HG03196 (cell line): ENCODE results near the gene PTCD3.

Experiments used
- ATAC-seq: cut with Tn5 transposase; IDR thresholded peaks from one replicate; pipeline ENCODE4 v1.9.1; 2021; ENCODE audit not compliant: unreplicated experiment

The PTCD3 gene

GRCh38 chr2:86143307-86143706 lies 37.3 kb downstream of the PTCD3 start:
- no peak for ATAC-seq

GRCh38 chr2:86143926-86144685 lies 38.1 kb downstream of the PTCD3 start:
- no peak for ATAC-seq

GRCh38 chr2:86147793-86148192 lies 41.8 kb downstream of the PTCD3 start:
- no peak for ATAC-seq

- no peak for ATAC-seq
Measured at GRCh38 chr2:86150502-86150901, 44.5 kb downstream of the PTCD3 start.

- no peak for ATAC-seq
Measured at GRCh38 chr2:86157009-86157556, 51.0 kb downstream of the PTCD3 start.

GRCh38 chr2:86158286-86158685 lies 52.3 kb downstream of the PTCD3 start:
- ATAC-seq = no peak

GRCh38 chr2:86160156-86160952 lies 54.3 kb downstream of the PTCD3 start:
- no peak for ATAC-seq

GRCh38 chr2:86170449-86170848 lies 64.4 kb downstream of the PTCD3 start:
- ATAC-seq = no peak

- no peak for ATAC-seq
Measured at GRCh38 chr2:86171295-86171694, 65.3 kb downstream of the PTCD3 start.

- ATAC-seq = no peak
Measured at GRCh38 chr2:86172610-86173009, 66.6 kb downstream of the PTCD3 start.

GRCh38 chr2:86174445-86174844 lies 68.4 kb downstream of the PTCD3 start:
- no peak for ATAC-seq

- ATAC-seq = no peak
Measured at GRCh38 chr2:86175828-86176227, 69.8 kb downstream of the PTCD3 start.

GRCh38 chr2:86176597-86176996 lies 70.6 kb downstream of the PTCD3 start:
- ATAC-seq = no peak

- ATAC-seq = no peak
Measured at GRCh38 chr2:86185517-86186212, 79.6 kb downstream of the PTCD3 start.

- no peak for ATAC-seq
Measured at GRCh38 chr2:86186431-86186830, 80.4 kb downstream of the PTCD3 start.

GRCh38 chr2:86189782-86190416 lies 83.9 kb downstream of the PTCD3 start:
- ATAC-seq = no peak
